Ovary (tissue), 9 donors: ENCODE results near the gene NDUFB2. TPM values are rescaled to one million over a fixed set of nuclear protein-coding genes. Genes with fewer than 3 reads are reported as not detected.
"Not testable (repeated sequence)": the region's sequence is repeated elsewhere in the genome, so short reads cannot be mapped to it uniquely, and the experiment has no call there.

Experiments used
- DNase-seq, 5 donors: peaks; one replicate each; pipeline ENCODE4 v3.0.0-alpha.2; 2019 to 2020
- H3K27ac ChIP-seq, 2 donors: fragments of 200-600 bp; one replicate each; pipeline versions ENCODE4 v1.5.1 to v1.8.0; 2019 to 2022
- H3K27me3 ChIP-seq: fragments of 200-600 bp; one replicate; pipeline ENCODE4 v1.8.0; 2022
- H3K36me3 ChIP-seq: fragments of 200-600 bp; sonication (generic); one replicate; pipeline ENCODE4 v1.5.1; 2019
- H3K4me1 ChIP-seq: one replicate; pipeline ENCODE4 v1.8.1; 2013; ENCODE audit warnings: mild to moderate bottlenecking, moderate library complexity; ENCODE audit not compliant: insufficient read depth
- H3K4me3 ChIP-seq: fragments of 200-600 bp; sonication (generic); one replicate; pipeline ENCODE4 v1.5.1; 2017
- H3K9me3 ChIP-seq, 2 donors: fragments of 200-600 bp in 1 of 2; sonication (generic) in 1 of 2; one replicate each; pipeline versions ENCODE4 v1.5.1 to v1.8.1; 2013 to 2019; ENCODE audit warnings: mild to moderate bottlenecking in 1 of 2, moderate library complexity in 1 of 2
- CTCF ChIP-seq, 3 donors: fragments of 450-650 bp in 2 of 3; fragments of 200-600 bp in 1 of 3; IDR thresholded peaks; one replicate each; pipeline versions ENCODE4 v1.5.1 to v1.8.0; 2016 to 2022; ENCODE audit warnings: antibody characterized with exemption in 3 of 3, mild to moderate bottlenecking in 1 of 3
- EP300 ChIP-seq: sonication (generic); formaldehyde crosslinking; IDR thresholded peaks from one replicate; pipeline ENCODE4 v1.6.1; 2017; ENCODE audit warnings: antibody characterized with exemption
- POLR2A ChIP-seq: fragments of 450-650 bp; IDR thresholded peaks from one replicate; pipeline ENCODE4 v1.6.1; 2017; ENCODE audit warnings: antibody characterized with exemption, mild to moderate bottlenecking, moderate library complexity
- WGBS, 3 donors: extraction: QIAGEN DNeasy Blood & Tissue Kit in 1 of 3; methylation state at CpG; one replicate each; pipeline versions ENCODE4 v1.1.5 to v1.1.7; 2013 to 2017; 5-methylcytosine and 5-hydroxymethylcytosine counted together
- intact Hi-C, 4 donors: fragments of 100-400 bp; cut with DNase I; formaldehyde crosslinking; loops; one replicate each; pipeline versions ENCODE4 v1.11.0 to v1.15.1; 2022 to 2023
- polyA plus RNA-seq, 2 donors: library from polyadenylated mRNA; stranded (reverse); fragments of 200-250 nt in 1 of 2; fragments of 350-450 nt in 1 of 2; fragmentation: Illumina TruSeq in 1 of 2; extraction: RNeasy Lipid Tissue Mini Kit (QIAGEN cat#74804) in 1 of 2; gene quantifications; one replicate each; pipeline ENCODE4 v1.2.3, GENCODE V29; 2013 to 2014
- total RNA-seq, 7 donors: library from RNA; depleted of rRNA in 2 of 7; stranded (reverse); fragments of >200 nt in 2 of 7; fragmentation: NEBNext Ultra II Directional in 3 of 7; extraction: Animal tissue kit (Norgen Biotek cat#: 25700) in 3 of 7; gene quantifications; one replicate each; pipeline versions ENCODE4 v1.1.0 to v1.2.4, GENCODE V29; 2016 to 2023
- donor health status: DM: no; HTN: no; CAD: no; lungs with moderate emphysema.
- donor health status: DM: no; HTN: no; CAD: no.
- donor health status: Bipolar disorder and iron deficiency.
- donor health status: DM: yes; HTN: yes; CAD: no.
- donor health status: DM: no; HTN: no; CAD: no.
- donor health status: DM: yes; HTN: yes; CAD: no.

Gene NDUFB2
- total and polyA plus RNA-seq, 9 donors, result 79.6 to 172 (median 120) TPM

GRCh38 chr7:140702774-140703173, 6.3 kb downstream of the NDUFB2 start:
- intact Hi-C loops, result no loop called here
- H3K4me3 ChIP-seq, result no peak overlapping the region
- H3K27ac ChIP-seq, result no peak overlapping the region
- TF ChIP-seq CTCF (IDR thresholded peaks at IDR 0.05) (no peak), POLR2A (no peak), EP300 (no peak)
- no peaks in the 10 kb centered on the region for H3K9me3 ChIP-seq
- no peaks in the 10 kb centered on the region for H3K36me3 ChIP-seq
- WGBS, 3 donors, result 86 to 88% (median 88%) methylated on average over 10 of the region's 10 CpGs
- H3K4me1 ChIP-seq, result peaks cover 2% of the 10 kb centered on the region
- no peaks in the 10 kb centered on the region for H3K27me3 ChIP-seq
- no peak for DNase-seq

GRCh38 chr7:140704205-140704604, 7.7 kb downstream of the NDUFB2 start:
- Histone ChIP-seq H3K4me3 (no peak overlapping the region), H3K36me3 (no peaks in the 10 kb centered on the region), H3K4me1 (no peaks in the 10 kb centered on the region), H3K27me3 (no peaks in the 10 kb centered on the region), H3K27ac (no peak overlapping the region), H3K9me3 (no peaks in the 10 kb centered on the region)
- TF ChIP-seq CTCF (IDR thresholded peaks at IDR 0.05) (no peak), POLR2A (no peak), EP300 (no peak)
- no peak for DNase-seq
- intact Hi-C loops, result no loop called here
- 84 to 92% (median 89%) methylated on average over 2 of the region's 2 CpGs for WGBS, 3 donors

GRCh38 chr7:140707132-140707531, 10.6 kb downstream of the NDUFB2 start:
- 82 to 88% (median 82%) methylated on average over 5 of the region's 5 CpGs for WGBS, 3 donors
- no peaks in the 10 kb centered on the region for H3K36me3 ChIP-seq
- DNase-seq, result no peak
- H3K9me3 ChIP-seq, result no peaks in the 10 kb centered on the region
- no peaks in the 10 kb centered on the region for H3K4me1 ChIP-seq
- H3K27ac ChIP-seq, result no peak overlapping the region
- no peaks in the 10 kb centered on the region for H3K27me3 ChIP-seq
- H3K4me3 ChIP-seq, result no peak overlapping the region
- intact Hi-C loops, result no loop called here
- TF ChIP-seq POLR2A, result no peak
- TF ChIP-seq EP300, result no peak
- no peak for TF ChIP-seq CTCF (IDR thresholded peaks at IDR 0.05)

GRCh38 chr7:140708764-140709163, 12.3 kb downstream of the NDUFB2 start:
- H3K36me3 ChIP-seq, H3K27ac ChIP-seq, H3K27me3 ChIP-seq, intact Hi-C loops, DNase-seq, H3K9me3 ChIP-seq, H3K4me1 ChIP-seq, H3K4me3 ChIP-seq: not testable (repeated sequence)
- WGBS, 3 donors, result 92 to 95% (median 94%) methylated on average over 4 of the region's 4 CpGs

- intact Hi-C loops, result not testable (repeated sequence)
Observed at GRCh38 chr7:140712392-140712791, 15.9 kb downstream of the NDUFB2 start.

More at GRCh38 chr7:140712392-140712791, 15.9 kb downstream of the NDUFB2 start:
- H3K4me3 ChIP-seq, H3K36me3 ChIP-seq, H3K27me3 ChIP-seq, H3K9me3 ChIP-seq, H3K27ac ChIP-seq, H3K4me1 ChIP-seq, DNase-seq: not testable (repeated sequence)
